Neural cell (in vitro differentiated cells): ENCODE results near the gene ZNF438.

Source experiments
- TF ChIP-seq, protein P1 (sequence below): fragments of 450-650 bp; IDR thresholded peaks from 2 replicates; pipeline ENCODE4 v1.5.1; 2014; ENCODE audit warnings: antibody characterized with exemption, mild to moderate bottlenecking, moderate library complexity; ENCODE audit not compliant: poor library complexity, severe bottlenecking
- TF ChIP-seq, protein P2 (sequence below): IDR thresholded peaks from 2 replicates; pipeline ENCODE4 v1.6.1; 2012; ENCODE audit warnings: borderline replicate concordance

DNA sequence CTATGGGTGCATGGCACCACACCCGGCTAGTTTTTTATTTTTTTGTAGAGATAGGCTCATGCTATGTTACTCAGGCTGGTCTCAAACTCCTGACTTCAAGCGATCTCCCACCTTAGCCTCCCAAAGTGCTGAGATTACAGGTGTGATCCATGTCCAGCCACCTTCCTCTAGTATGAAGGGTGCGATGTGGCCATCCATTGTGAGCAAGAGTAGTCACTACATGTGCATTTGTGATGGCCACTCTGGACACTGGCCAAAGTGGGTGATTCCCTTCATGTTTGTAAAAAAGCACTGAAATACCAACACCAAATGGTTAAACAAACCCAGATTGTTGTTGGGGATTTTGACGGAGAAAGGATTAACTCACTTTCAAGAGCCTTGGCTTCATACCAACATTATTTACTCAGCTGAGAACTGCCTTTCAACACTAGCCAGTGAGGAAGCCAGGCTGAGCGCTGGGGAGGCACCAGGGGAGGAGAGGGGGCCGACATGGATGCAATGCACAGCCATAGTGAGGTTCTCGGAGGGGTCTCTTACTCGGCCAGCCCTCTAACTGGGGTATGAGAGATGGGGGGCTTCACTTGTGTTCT is 204.0 kb downstream of the ZNF438 start:
- TF ChIP-seq, protein P1, sequence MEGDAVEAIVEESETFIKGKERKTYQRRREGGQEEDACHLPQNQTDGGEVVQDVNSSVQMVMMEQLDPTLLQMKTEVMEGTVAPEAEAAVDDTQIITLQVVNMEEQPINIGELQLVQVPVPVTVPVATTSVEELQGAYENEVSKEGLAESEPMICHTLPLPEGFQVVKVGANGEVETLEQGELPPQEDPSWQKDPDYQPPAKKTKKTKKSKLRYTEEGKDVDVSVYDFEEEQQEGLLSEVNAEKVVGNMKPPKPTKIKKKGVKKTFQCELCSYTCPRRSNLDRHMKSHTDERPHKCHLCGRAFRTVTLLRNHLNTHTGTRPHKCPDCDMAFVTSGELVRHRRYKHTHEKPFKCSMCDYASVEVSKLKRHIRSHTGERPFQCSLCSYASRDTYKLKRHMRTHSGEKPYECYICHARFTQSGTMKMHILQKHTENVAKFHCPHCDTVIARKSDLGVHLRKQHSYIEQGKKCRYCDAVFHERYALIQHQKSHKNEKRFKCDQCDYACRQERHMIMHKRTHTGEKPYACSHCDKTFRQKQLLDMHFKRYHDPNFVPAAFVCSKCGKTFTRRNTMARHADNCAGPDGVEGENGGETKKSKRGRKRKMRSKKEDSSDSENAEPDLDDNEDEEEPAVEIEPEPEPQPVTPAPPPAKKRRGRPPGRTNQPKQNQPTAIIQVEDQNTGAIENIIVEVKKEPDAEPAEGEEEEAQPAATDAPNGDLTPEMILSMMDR = no peak
- TF ChIP-seq, protein P2, sequence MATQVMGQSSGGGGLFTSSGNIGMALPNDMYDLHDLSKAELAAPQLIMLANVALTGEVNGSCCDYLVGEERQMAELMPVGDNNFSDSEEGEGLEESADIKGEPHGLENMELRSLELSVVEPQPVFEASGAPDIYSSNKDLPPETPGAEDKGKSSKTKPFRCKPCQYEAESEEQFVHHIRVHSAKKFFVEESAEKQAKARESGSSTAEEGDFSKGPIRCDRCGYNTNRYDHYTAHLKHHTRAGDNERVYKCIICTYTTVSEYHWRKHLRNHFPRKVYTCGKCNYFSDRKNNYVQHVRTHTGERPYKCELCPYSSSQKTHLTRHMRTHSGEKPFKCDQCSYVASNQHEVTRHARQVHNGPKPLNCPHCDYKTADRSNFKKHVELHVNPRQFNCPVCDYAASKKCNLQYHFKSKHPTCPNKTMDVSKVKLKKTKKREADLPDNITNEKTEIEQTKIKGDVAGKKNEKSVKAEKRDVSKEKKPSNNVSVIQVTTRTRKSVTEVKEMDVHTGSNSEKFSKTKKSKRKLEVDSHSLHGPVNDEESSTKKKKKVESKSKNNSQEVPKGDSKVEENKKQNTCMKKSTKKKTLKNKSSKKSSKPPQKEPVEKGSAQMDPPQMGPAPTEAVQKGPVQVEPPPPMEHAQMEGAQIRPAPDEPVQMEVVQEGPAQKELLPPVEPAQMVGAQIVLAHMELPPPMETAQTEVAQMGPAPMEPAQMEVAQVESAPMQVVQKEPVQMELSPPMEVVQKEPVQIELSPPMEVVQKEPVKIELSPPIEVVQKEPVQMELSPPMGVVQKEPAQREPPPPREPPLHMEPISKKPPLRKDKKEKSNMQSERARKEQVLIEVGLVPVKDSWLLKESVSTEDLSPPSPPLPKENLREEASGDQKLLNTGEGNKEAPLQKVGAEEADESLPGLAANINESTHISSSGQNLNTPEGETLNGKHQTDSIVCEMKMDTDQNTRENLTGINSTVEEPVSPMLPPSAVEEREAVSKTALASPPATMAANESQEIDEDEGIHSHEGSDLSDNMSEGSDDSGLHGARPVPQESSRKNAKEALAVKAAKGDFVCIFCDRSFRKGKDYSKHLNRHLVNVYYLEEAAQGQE = no peak
